ENCODE data around the gene ATG9A.

- TF ChIP-seq POLR2A (IDR thresholded peaks at IDR 0.05; ENCODE audit: low read depth, low read length) = no peak
- no peak for TF ChIP-seq SPI1 (IDR thresholded peaks at IDR 0.05; ENCODE audit: low read depth, low read length)
- no peak for TF ChIP-seq TAF1 (IDR thresholded peaks at IDR 0.05; ENCODE audit: low read depth, low read length)
- TF ChIP-seq POU2F2 (IDR thresholded peaks at IDR 0.05; ENCODE audit: low read depth, low read length) = no peak
- TF ChIP-seq PAX5 (IDR thresholded peaks at IDR 0.05; ENCODE audit: insufficient read depth, low read length, severe bottlenecking) = no peak
- no peak for TF ChIP-seq POLR2AphosphoS5 (IDR thresholded peaks at IDR 0.05; ENCODE audit: low read depth, low read length)
Observed at GRCh38 chr2:219246559-219246958, 17.1 kb upstream of the ATG9A start.

Data from GM12891 (cell line).